ENCODE results near the gene SOX21. TPM values are rescaled to one million over a fixed set of nuclear protein-coding genes. Genes with fewer than 3 reads are reported as not detected.

The SOX21 gene
- total RNA-seq, 1 experiment from 2014 or later: 11.4 TPM

GRCh38 chr13:94679614-94680013, 32.7 kb downstream of the SOX21 start (continued):
- TF ChIP-seq ZNF281 (CRISPR knock-in tag; IDR thresholded peaks at IDR 0.05): no peak
- no peak for TF ChIP-seq NR2C2 (CRISPR knock-in tag; IDR thresholded peaks at IDR 0.05)
- TF ChIP-seq E2F1 (CRISPR knock-in tag; IDR thresholded peaks at IDR 0.05): no peak
- no peak for TF ChIP-seq NR3C1 (CRISPR knock-in tag; conservative IDR thresholded peaks at IDR 0.05; ENCODE audit: low read depth)
- no peak for TF ChIP-seq CREM (CRISPR knock-in tag; IDR thresholded peaks at IDR 0.05)
- no peak for TF ChIP-seq RORB (CRISPR knock-in tag; IDR thresholded peaks at IDR 0.05)
- TF ChIP-seq ATF1 (CRISPR knock-in tag; IDR thresholded peaks at IDR 0.05): no peak
- no peak for TF ChIP-seq AFF4 (CRISPR knock-in tag; IDR thresholded peaks at IDR 0.05; ENCODE audit: borderline replicate concordance)
- no peak for TF ChIP-seq ESRRA (CRISPR knock-in tag; IDR thresholded peaks at IDR 0.05; ENCODE audit: borderline replicate concordance)
- no peak for TF ChIP-seq CREB1 (CRISPR knock-in tag; IDR thresholded peaks at IDR 0.05)
- TF ChIP-seq TEAD4 (CRISPR knock-in tag; IDR thresholded peaks at IDR 0.05): no peak
- TF ChIP-seq ZNF121 (CRISPR knock-in tag; IDR thresholded peaks at IDR 0.05): no peak
- TF ChIP-seq CDX4 (CRISPR knock-in tag; IDR thresholded peaks at IDR 0.05; ENCODE audit: borderline replicate concordance): no peak

GRCh38 chr13:94678845-94679244, 33.5 kb downstream of the SOX21 start:
- H3K27me3 Mint-ChIP-seq (ENCODE audit: low read depth): no peaks in the 10 kb centered on the region; the same call in 1 of the 2 replicates
- no peaks in the 10 kb centered on the region for H3K36me3 Mint-ChIP-seq
- no peak overlapping the region for H3K27ac Mint-ChIP-seq
- H3K4me3 Mint-ChIP-seq: no peak overlapping the region
- H3K9me3 Mint-ChIP-seq: no peaks in the 10 kb centered on the region
- ChIA-PET CTCF (interaction anchor here (0.7 kb wide), 1 partner anchor 29 kb away, joined by 3 read pairs; no protein-coding TSS in a partner anchor), POLR2A (no interaction called here)
- DNase-seq (ENCODE audit: low spot score) (no peak), ATAC-seq (no peak)
- H3K4me1 Mint-ChIP-seq: peaks cover 22% of the 10 kb centered on the region
- TF ChIP-seq ATF1 (CRISPR knock-in tag; IDR thresholded peaks at IDR 0.05) (no peak), NR3C1 (CRISPR knock-in tag; conservative IDR thresholded peaks at IDR 0.05; ENCODE audit: low read depth) (no peak), E2F4 (CRISPR knock-in tag; IDR thresholded peaks at IDR 0.05; ENCODE audit: borderline replicate concordance, low read depth) (no peak), CDX4 (CRISPR knock-in tag; IDR thresholded peaks at IDR 0.05; ENCODE audit: borderline replicate concordance) (no peak), ZSCAN18 (CRISPR knock-in tag; IDR thresholded peaks at IDR 0.05) (no peak), TP53 (CRISPR knock-in tag; IDR thresholded peaks at IDR 0.05) (no peak), ZMAT4 (CRISPR knock-in tag; IDR thresholded peaks at IDR 0.05) (no peak), TEAD1 (CRISPR knock-in tag; IDR thresholded peaks at IDR 0.05) (no peak), ZNF512 (CRISPR knock-in tag; IDR thresholded peaks at IDR 0.05; ENCODE audit: borderline replicate concordance) (no peak)

All from WTC11 (cell line).